IMR-90 (cell line): ENCODE data around the gene GNL3. TPM values are rescaled to one million over a fixed set of nuclear protein-coding genes. Genes with fewer than 3 reads are reported as not detected.
"Not testable (repeated sequence)": the region's sequence is repeated elsewhere in the genome, so short reads cannot be mapped to it uniquely, and the experiment has no call there.

Experiments used
- ATAC-seq: fragments of 200-7000 bp; cut with Tn5 transposase; 2 replicates; pipeline ENCODE4 v1.9.1; 2020; ENCODE audit warnings: low read depth, mild to moderate bottlenecking, moderate library complexity
- BruUV-seq: library from RNA; stranded (reverse); fragments of 400-500 nt; replicated peaks from 2 replicates; lab custom pipeline; 2021; lab: Mats Ljungman, UMichigan
- CTCF ChIA-PET: fragments of 300-600 bp; formaldehyde crosslinking; extraction: SDS; loops from one replicate; lab custom pipeline; 2021; ENCODE audit warnings: antibody characterized with exemption; lab: Yijun Ruan, JAX
- POLR2A ChIA-PET: fragments of 300-600 bp; sonication (Branson Sonifier 250); formaldehyde crosslinking; loops from one replicate; lab custom pipeline; 2022; ENCODE audit warnings: antibody characterized with exemption; ENCODE audit not compliant: unreplicated experiment; lab: Charles Lee
- DNase-seq: peaks from one replicate; pipeline ENCODE4 v3.0.0; 2013
- H2AFZ ChIP-seq: replicated peaks from 2 replicates; pipeline ENCODE3; 2013; ENCODE audit warnings: low read length, mild to moderate bottlenecking; ENCODE audit not compliant: poor library complexity
- H2AK5ac ChIP-seq: 2 replicates; pipeline ENCODE4 v1.6.1; 2013; ENCODE audit warnings: low read depth, low read length, inconsistent platforms
- H2AK9ac ChIP-seq: replicated peaks from 2 replicates; pipeline ENCODE3; 2013; ENCODE audit warnings: mild to moderate bottlenecking, low read depth, low read length, moderate library complexity; ENCODE audit not compliant: poor library complexity
- H2BK120ac ChIP-seq: 2 replicates; pipeline ENCODE4 v1.6.1; 2013; ENCODE audit warnings: low read depth, low read length, inconsistent platforms
- H2BK15ac ChIP-seq: 3 replicates; pipeline ENCODE4 v1.6.1; 2013; ENCODE audit warnings: low read depth, low read length, inconsistent platforms
- H2BK20ac ChIP-seq: 2 replicates; pipeline ENCODE4 v1.6.1; 2013; ENCODE audit warnings: low read depth, mild to moderate bottlenecking, inconsistent platforms, low read length, moderate library complexity
- H2BK5ac ChIP-seq: 2 replicates; pipeline ENCODE4 v1.6.1; 2013; ENCODE audit warnings: mild to moderate bottlenecking, low read depth, low read length, inconsistent platforms; ENCODE audit not compliant: poor library complexity, severe bottlenecking
- H3K14ac ChIP-seq: replicated peaks from 2 replicates; pipeline ENCODE4 v1.6.1; 2013; ENCODE audit warnings: low read depth, low read length, inconsistent platforms
- H3K18ac ChIP-seq: 2 replicates; pipeline ENCODE4 v1.6.1; 2013; ENCODE audit warnings: low read depth, low read length, control low read depth
- H3K23ac ChIP-seq: 2 replicates; pipeline ENCODE4 v1.6.1; 2013; ENCODE audit warnings: low read depth, low read length, inconsistent platforms
- H3K27ac ChIP-seq: 2 replicates; pipeline ENCODE4 v1.5.1; 2013; ENCODE audit warnings: mild to moderate bottlenecking, control low read depth, low read length; ENCODE audit not compliant: insufficient read depth
- H3K27me3 ChIP-seq: 2 replicates; pipeline ENCODE4 v1.6.1; 2013; ENCODE audit warnings: low read length; ENCODE audit not compliant: control insufficient read depth, insufficient read depth
- H3K36me3 ChIP-seq: 2 replicates; pipeline ENCODE4 v1.6.1; 2013; ENCODE audit warnings: low read length, mixed read lengths; ENCODE audit not compliant: control insufficient read depth, insufficient read depth
- H3K4ac ChIP-seq: 2 replicates; pipeline ENCODE4 v1.6.1; 2013; ENCODE audit warnings: low read depth, low read length, inconsistent platforms
- H3K4me1 ChIP-seq: 2 replicates; pipeline ENCODE4 v1.6.1; 2013; ENCODE audit warnings: low read length, mixed read lengths; ENCODE audit not compliant: control insufficient read depth, insufficient read depth
- H3K4me2 ChIP-seq: 2 replicates; pipeline ENCODE4 v1.6.1; 2013; ENCODE audit warnings: low read depth, mild to moderate bottlenecking, control low read depth, low read length, moderate library complexity
- H3K4me3 ChIP-seq: 2 replicates; pipeline ENCODE4 v1.5.1; 2013; ENCODE audit warnings: low read depth, mild to moderate bottlenecking, control low read depth, low read length, moderate library complexity; ENCODE audit not compliant: insufficient read depth
- H3K56ac ChIP-seq: 2 replicates; pipeline ENCODE4 v1.6.1; 2013; ENCODE audit warnings: low read length, inconsistent platforms; ENCODE audit not compliant: insufficient read depth; ENCODE audit errors: extremely low read depth
- H3K79me1 ChIP-seq, 2 experiments: 2 replicates each; pipeline ENCODE4 v1.6.1; 2013; ENCODE audit warnings: low read length in 2 of 2, inconsistent platforms in 1 of 2, low read depth in 1 of 2
- H3K9ac ChIP-seq: 2 replicates; pipeline ENCODE4 v1.6.1; 2013; ENCODE audit warnings: low read depth, low read length, control low read depth
- H3K9me1 ChIP-seq: 2 replicates; pipeline ENCODE4 v1.6.1; 2013; ENCODE audit warnings: low read length, inconsistent platforms; ENCODE audit not compliant: insufficient read depth
- H3K9me3 ChIP-seq: 2 replicates; pipeline ENCODE4 v1.6.1; 2013; ENCODE audit warnings: low read length; ENCODE audit not compliant: control insufficient read depth, insufficient read depth
- H4K20me1 ChIP-seq: 2 replicates; pipeline ENCODE4 v1.6.1; 2013; ENCODE audit warnings: low read length, inconsistent platforms; ENCODE audit not compliant: insufficient read depth
- H4K5ac ChIP-seq: 2 replicates; pipeline ENCODE4 v1.6.1; 2013; ENCODE audit warnings: mild to moderate bottlenecking, low read depth, low read length, control low read depth
- H4K8ac ChIP-seq, 2 experiments: 2 replicates each; pipeline ENCODE4 v1.6.1; 2013; ENCODE audit warnings: low read depth in 2 of 2, low read length in 2 of 2, control low read depth in 1 of 2, inconsistent platforms in 1 of 2
- H4K91ac ChIP-seq: 2 replicates; pipeline ENCODE4 v1.6.1; 2013; ENCODE audit warnings: low read depth, low read length, inconsistent platforms; ENCODE audit not compliant: insufficient read depth
- MAZ ChIP-seq: IDR thresholded peaks from 2 replicates; pipeline ENCODE4 v1.6.1; 2012; ENCODE audit warnings: low read depth, mild to moderate bottlenecking, low read length, improper control_type of control experiment, moderate library complexity, borderline replicate concordance
- WGBS, 2 experiments: methylation state at CpG; one replicate each; pipeline versions ENCODE4 v1.1.5 to v1.1.7; 2013; ENCODE audit warnings: missing lambda C conversion rate in 2 of 2; ENCODE audit not compliant: insufficient read length in 1 of 2; ENCODE audit errors: extremely low coverage in 2 of 2; 5-methylcytosine and 5-hydroxymethylcytosine counted together
- dilution Hi-C: fragments of 300-500 bp; cut with HindIII; formaldehyde crosslinking; loops from one replicate; pipeline ENCODE4 v1.14.3; 2018; ENCODE audit warnings: low sequenced_read_pairs; ENCODE audit not compliant: unreplicated experiment
- in situ Hi-C: fragments of 300-500 bp; cut with MboI; formaldehyde crosslinking; loops from 3 replicates; pipeline ENCODE4 v1.14.3; 2019; ENCODE audit warnings: low sequenced_read_pairs, inconsistent platforms, mixed read lengths
- intact Hi-C: fragments of 100-400 bp; cut with micrococcal nuclease; formaldehyde crosslinking; loops from 2 replicates; pipeline ENCODE4 v1.10.0; 2022
- polyA plus RNA-seq, 3 experiments: library from polyadenylated mRNA; depleted of rRNA; stranded (reverse); fragments of >200 nt; gene quantifications; 2 replicates each; pipeline ENCODE4 v1.2.3, GENCODE V29; 2012; ENCODE audit warnings: low replicate concordance in 1 of 3
- total RNA-seq: library from RNA; depleted of rRNA; stranded (reverse); fragments of >200 nt; gene quantifications from 2 replicates; pipeline ENCODE4 v1.2.3, GENCODE V29; 2012
- TF ChIP-seq, protein P1 (sequence below): conservative IDR thresholded peaks from 2 replicates; pipeline ENCODE4 v1.5.1; 2012; ENCODE audit warnings: mild to moderate bottlenecking, low read depth, low read length, improper control_type of control experiment
- TF ChIP-seq, protein P2 (sequence below): fragments of 150-350 bp; IDR thresholded peaks from 2 replicates; pipeline ENCODE4 v1.6.1; 2017; ENCODE audit warnings: mild to moderate bottlenecking, antibody characterized with exemption, low read length, low read depth

GNL3 gene
- total and polyA plus RNA-seq, 2 of the 4 experiments (the other 2 are of a cell fraction): 66.0 to 90.4 TPM

DNA sequence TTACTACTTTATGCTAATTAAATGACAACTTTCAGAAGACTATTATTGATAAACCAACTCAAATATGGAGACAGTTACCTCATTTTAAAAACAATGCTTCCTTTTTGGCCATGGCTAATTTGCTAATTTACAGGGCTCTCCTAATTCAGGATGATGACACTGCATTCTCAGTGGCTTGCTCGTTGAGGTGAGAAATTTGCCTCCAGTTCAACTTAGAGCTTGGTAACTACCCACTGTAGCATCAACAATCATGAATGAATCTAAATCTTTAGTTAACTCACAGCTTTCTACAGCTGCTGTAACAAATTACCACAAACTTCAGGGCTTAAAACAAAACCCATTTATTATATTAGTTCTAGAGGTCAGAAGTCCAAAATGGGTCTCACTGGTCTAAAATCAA lies 14.2 kb upstream of the GNL3 start:
- peak overlapping the region; percentile 71; the same call in 1 of the 2 replicates for H3K14ac ChIP-seq
- ATAC-seq (no peak), DNase-seq (no peak)
- no peak overlapping the region for H2AFZ ChIP-seq
- H3K79me1 ChIP-seq: peaks cover 11 to 35% of the 10 kb centered on the region in 2 experiments
- intact Hi-C loops (loop anchor here (2.0 kb wide), 1 partner anchor 13 kb away; the partner anchor contains the start of gene PBRM1), in situ Hi-C loops (no loop called here), dilution Hi-C loops (no loop called here)
- peak overlapping the region in 1 of 2 experiments; percentile 49; a peak in 1 of 4 replicates for H4K8ac ChIP-seq
- peak overlapping the region; percentile 79 for H2BK120ac ChIP-seq
- no peaks in the 10 kb centered on the region for H3K27me3 ChIP-seq
- H3K9ac ChIP-seq: no peak overlapping the region
- CTCF ChIA-PET: interaction anchor here (0.8 kb wide), 1 partner anchor 70 kb away, joined by 3 read pairs; no protein-coding TSS in a partner anchor
- H3K23ac ChIP-seq: peak overlapping the region; percentile 53; the same call in 1 of the 2 replicates
- H2BK5ac ChIP-seq: peak overlapping the region; percentile 81
- peaks cover 6% of the 10 kb centered on the region; the same call in 1 of the 2 replicates for H4K20me1 ChIP-seq
- H2AK9ac ChIP-seq: no peak overlapping the region
- peak overlapping the region; percentile 65; the same call in 1 of the 2 replicates for H3K4ac ChIP-seq
- H4K5ac ChIP-seq: no peak overlapping the region
- WGBS, 2 experiments: no CpG with 5 or more reads among the region's 1 CpG
- H3K9me3 ChIP-seq: no peaks in the 10 kb centered on the region; the same call in 1 of the 2 replicates
- no peak overlapping the region for H3K27ac ChIP-seq
- H2BK20ac ChIP-seq: peak overlapping the region; percentile 60
- no peak for TF ChIP-seq MAZ
- TF ChIP-seq, protein P1, sequence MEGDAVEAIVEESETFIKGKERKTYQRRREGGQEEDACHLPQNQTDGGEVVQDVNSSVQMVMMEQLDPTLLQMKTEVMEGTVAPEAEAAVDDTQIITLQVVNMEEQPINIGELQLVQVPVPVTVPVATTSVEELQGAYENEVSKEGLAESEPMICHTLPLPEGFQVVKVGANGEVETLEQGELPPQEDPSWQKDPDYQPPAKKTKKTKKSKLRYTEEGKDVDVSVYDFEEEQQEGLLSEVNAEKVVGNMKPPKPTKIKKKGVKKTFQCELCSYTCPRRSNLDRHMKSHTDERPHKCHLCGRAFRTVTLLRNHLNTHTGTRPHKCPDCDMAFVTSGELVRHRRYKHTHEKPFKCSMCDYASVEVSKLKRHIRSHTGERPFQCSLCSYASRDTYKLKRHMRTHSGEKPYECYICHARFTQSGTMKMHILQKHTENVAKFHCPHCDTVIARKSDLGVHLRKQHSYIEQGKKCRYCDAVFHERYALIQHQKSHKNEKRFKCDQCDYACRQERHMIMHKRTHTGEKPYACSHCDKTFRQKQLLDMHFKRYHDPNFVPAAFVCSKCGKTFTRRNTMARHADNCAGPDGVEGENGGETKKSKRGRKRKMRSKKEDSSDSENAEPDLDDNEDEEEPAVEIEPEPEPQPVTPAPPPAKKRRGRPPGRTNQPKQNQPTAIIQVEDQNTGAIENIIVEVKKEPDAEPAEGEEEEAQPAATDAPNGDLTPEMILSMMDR: no peak
- TF ChIP-seq, protein P2, sequence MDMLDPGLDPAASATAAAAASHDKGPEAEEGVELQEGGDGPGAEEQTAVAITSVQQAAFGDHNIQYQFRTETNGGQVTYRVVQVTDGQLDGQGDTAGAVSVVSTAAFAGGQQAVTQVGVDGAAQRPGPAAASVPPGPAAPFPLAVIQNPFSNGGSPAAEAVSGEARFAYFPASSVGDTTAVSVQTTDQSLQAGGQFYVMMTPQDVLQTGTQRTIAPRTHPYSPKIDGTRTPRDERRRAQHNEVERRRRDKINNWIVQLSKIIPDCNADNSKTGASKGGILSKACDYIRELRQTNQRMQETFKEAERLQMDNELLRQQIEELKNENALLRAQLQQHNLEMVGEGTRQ: no peak
- H4K91ac ChIP-seq: peak overlapping the region; percentile 59
- H3K4me1 ChIP-seq: peaks cover 8% of the 10 kb centered on the region
- H3K36me3 ChIP-seq: peaks cover 17% of the 10 kb centered on the region
- H2AK5ac ChIP-seq: peak overlapping the region; percentile 54
- POLR2A ChIA-PET: no interaction called here
- no peak overlapping the region for H3K18ac ChIP-seq
- no TSS peak for BruUV-seq
- peaks cover 5% of the 10 kb centered on the region for H3K9me1 ChIP-seq
- no peak overlapping the region for H3K4me3 ChIP-seq
- peak overlapping the region; percentile 78; the same call in 2 of the 3 replicates for H2BK15ac ChIP-seq
- peak overlapping the region; percentile 36; the same call in 1 of the 2 replicates for H3K56ac ChIP-seq
- H3K4me2 ChIP-seq: peak overlapping the region; percentile 23; the same call in 1 of the 2 replicates

DNA sequence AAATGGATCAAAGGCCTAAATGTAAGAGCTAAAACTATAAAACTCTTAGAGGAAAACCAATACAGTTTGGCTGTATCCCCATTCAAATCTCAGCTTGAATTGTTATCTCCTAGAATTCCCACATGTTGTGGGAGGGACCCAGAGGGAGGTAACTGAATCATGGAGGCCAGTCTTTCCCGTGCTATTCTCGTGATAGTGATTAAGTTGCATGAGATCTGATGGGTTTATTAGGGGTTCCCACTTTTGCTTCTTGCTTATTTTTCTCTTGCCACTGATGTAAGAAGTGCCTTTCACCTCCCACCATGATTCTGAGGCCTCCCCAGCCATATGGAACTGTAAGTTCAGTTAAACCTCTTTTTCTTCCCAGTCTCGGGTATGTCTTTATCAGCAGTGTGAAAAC lies 9.6 kb upstream of the GNL3 start:
- H3K27me3 ChIP-seq, H3K9ac ChIP-seq, H3K23ac ChIP-seq, H3K4me1 ChIP-seq, H2BK5ac ChIP-seq, H4K8ac ChIP-seq, H3K4ac ChIP-seq, DNase-seq, H3K18ac ChIP-seq, POLR2A ChIA-PET, H2BK20ac ChIP-seq, H2AK5ac ChIP-seq, H3K4me2 ChIP-seq, dilution Hi-C loops, intact Hi-C loops, H3K14ac ChIP-seq, H3K4me3 ChIP-seq, H3K27ac ChIP-seq, H2BK15ac ChIP-seq, H2AFZ ChIP-seq, H3K9me1 ChIP-seq, H2AK9ac ChIP-seq, H3K56ac ChIP-seq, CTCF ChIA-PET, H2BK120ac ChIP-seq, BruUV-seq, ATAC-seq, H4K5ac ChIP-seq, H4K20me1 ChIP-seq, H4K91ac ChIP-seq, in situ Hi-C loops, H3K9me3 ChIP-seq: not testable (repeated sequence)
- WGBS, 2 experiments: no CpG with 5 or more reads among the region's 3 CpGs
- Histone ChIP-seq H3K79me1 (peaks cover 26 to 51% of the 10 kb centered on the region in 2 experiments), H3K36me3 (peaks cover 30% of the 10 kb centered on the region)
